Activated CD4-positive, alpha-beta T cell treated with anti-CD3 and anti-CD28 coated beads for 36 hours (primary cell): ENCODE measurements around the gene ZNF689. TPM values are rescaled to one million over a fixed set of nuclear protein-coding genes. Genes with fewer than 3 reads are reported as not detected.
"Not testable (repeated sequence)": the region's sequence is repeated elsewhere in the genome, so short reads cannot be mapped to it uniquely, and the experiment has no call there.

Source experiments
- ATAC-seq: fragments of 200-7000 bp; cut with Tn5 transposase; one replicate; pipeline ENCODE4 v1.10.0; 2021; ENCODE audit warnings: mild to moderate bottlenecking, moderate library complexity
- CTCF ChIA-PET: fragments of 350-600 bp; sonication (Branson Sonifier 250); formaldehyde crosslinking; loops from one replicate; lab custom pipeline; 2021; ENCODE audit warnings: antibody characterized with exemption; lab: Charles Lee
- POLR2A ChIA-PET: fragments of 350-600 bp; sonication (Branson Sonifier 250); formaldehyde crosslinking; loops from one replicate; lab custom pipeline; 2021; ENCODE audit warnings: antibody characterized with exemption, inconsistent platforms; lab: Charles Lee
- DNase-seq: peaks from one replicate; pipeline ENCODE4 v3.0.0-alpha.2; 2020
- H3K27ac Mint-ChIP-seq: one replicate; pipeline ENCODE4 v1.8.0; 2021; ENCODE audit warnings: mixed read lengths
- H3K27me3 Mint-ChIP-seq: one replicate; pipeline ENCODE4 v1.8.0; 2021; ENCODE audit warnings: mixed read lengths
- H3K36me3 Mint-ChIP-seq: one replicate; pipeline ENCODE4 v1.8.0; 2021; ENCODE audit warnings: low read depth, mixed read lengths
- H3K4me1 Mint-ChIP-seq: one replicate; pipeline ENCODE4 v1.8.0; 2021; ENCODE audit warnings: mixed read lengths
- H3K4me3 Mint-ChIP-seq: one replicate; pipeline ENCODE4 v1.8.0; 2021; ENCODE audit warnings: mild to moderate bottlenecking, moderate library complexity, mixed read lengths
- H3K9me3 Mint-ChIP-seq: one replicate; pipeline ENCODE4 v1.8.0; 2021; ENCODE audit warnings: low read depth, mixed read lengths
- intact Hi-C, 2 experiments: fragments of 100-400 bp; cut with DNase I in 1 of 2; cut with micrococcal nuclease in 1 of 2; formaldehyde crosslinking; loops; one replicate each; pipeline versions ENCODE4 v1.14.2 to v1.15.1; 2022 to 2024; cut with DNase I, micrococcal nuclease
- total RNA-seq, 2 experiments: library from RNA; stranded (reverse); gene quantifications; one replicate each; pipeline ENCODE4 v1.2.3, GENCODE V29; 2021

ZNF689 gene
- total RNA-seq, 2 experiments from 2014 or later, result 9.0 to 10.7 TPM

- H3K9me3 Mint-ChIP-seq, result no peaks in the 10 kb centered on the region
- POLR2A ChIA-PET, result no interaction called here
- H3K4me3 Mint-ChIP-seq, result no peak overlapping the region
- CTCF ChIA-PET, result interaction anchor here (1.1 to 8.0 kb wide), 8 partner anchors 9 to 191 kb away, joined by 3 to 99 read pairs (median 6); partner anchors contain the start of genes DCTPP1, ZNF689 and ZNF785
- peaks cover 4% of the 10 kb centered on the region for H3K4me1 Mint-ChIP-seq
- DNase-seq (no peak), ATAC-seq (no peak)
- peaks cover 20% of the 10 kb centered on the region for H3K36me3 Mint-ChIP-seq
- no peak overlapping the region for H3K27ac Mint-ChIP-seq
- intact Hi-C loops, result no loop called here
- H3K27me3 Mint-ChIP-seq, result no peaks in the 10 kb centered on the region
Observed at GRCh38 chr16:30600929-30601328, 9.3 kb downstream of the ZNF689 start.

DNA sequence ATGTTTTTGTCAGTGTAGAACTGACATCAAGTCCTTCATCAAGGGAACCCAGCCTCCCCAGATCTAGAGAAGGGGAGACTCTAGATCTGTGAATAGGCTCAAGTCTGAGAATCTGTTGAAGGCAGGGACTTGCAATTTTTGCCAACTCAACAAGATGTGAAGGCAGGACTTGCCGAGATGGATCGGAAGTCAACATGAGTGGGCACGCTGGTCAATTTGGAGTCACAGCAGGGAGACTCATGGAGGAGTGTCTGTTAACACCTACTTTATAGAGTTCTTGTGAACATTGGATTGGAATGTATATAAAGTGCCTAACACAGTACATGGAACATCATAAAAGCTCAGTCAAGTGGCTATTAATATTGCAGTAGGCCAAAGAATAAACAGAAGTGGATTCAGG, 10.0 kb downstream of the ZNF689 start:
- DNase-seq, result no peak

DNA sequence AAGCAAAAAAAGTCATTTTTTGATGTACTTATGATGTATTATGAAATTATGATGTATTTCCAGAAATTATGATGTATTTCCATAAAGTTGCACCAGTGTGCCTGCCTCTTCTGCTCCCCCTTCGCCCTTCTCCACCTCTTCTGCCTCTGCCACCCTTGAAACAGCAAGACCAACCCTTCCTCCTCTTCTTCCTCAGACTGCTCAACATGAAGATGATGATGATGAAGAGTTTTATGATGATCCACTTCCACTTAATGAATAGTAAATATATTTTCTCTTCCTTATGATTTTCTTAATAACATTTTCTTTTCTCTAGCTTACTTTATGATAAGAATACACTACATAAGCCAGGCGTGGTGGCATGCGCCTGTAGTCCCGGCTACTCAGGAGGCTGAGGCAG, 17.3 kb downstream of the ZNF689 start:
- H3K9me3 Mint-ChIP-seq, result no peaks in the 10 kb centered on the region
- ATAC-seq, result no peak
- H3K4me1 Mint-ChIP-seq, result peaks cover under 1% of the 10 kb centered on the region
- ChIA-PET CTCF (interaction anchor here (0.6 to 1.9 kb wide), 4 partner anchors 10 to 163 kb away, joined by 3 to 7 read pairs (median 3); partner anchors contain the start of gene DCTPP1), POLR2A (interaction anchor here (0.6 kb wide), 1 partner anchor 120 kb away, joined by 4 read pairs; no protein-coding TSS in a partner anchor)
- no peaks in the 10 kb centered on the region for H3K27me3 Mint-ChIP-seq
- no peak overlapping the region for H3K4me3 Mint-ChIP-seq
- peaks cover 6% of the 10 kb centered on the region for H3K36me3 Mint-ChIP-seq
- H3K27ac Mint-ChIP-seq, result no peak overlapping the region
- intact Hi-C loops, result no loop called here
- DNase-seq, result no peak

More for the DNA sequence above, 10.0 kb downstream of the ZNF689 start:
- Mint-ChIP-seq H3K27ac (no peak overlapping the region), H3K4me1 (peaks cover 4% of the 10 kb centered on the region), H3K36me3 (peaks cover 15% of the 10 kb centered on the region), H3K9me3 (no peaks in the 10 kb centered on the region), H3K27me3 (no peaks in the 10 kb centered on the region), H3K4me3 (no peak overlapping the region)
- ATAC-seq, result no peak
- intact Hi-C loops, result no loop called here
- ChIA-PET CTCF (interaction anchor here (0.6 to 8.0 kb wide), 11 partner anchors 8 to 191 kb away, joined by 3 to 99 read pairs (median 5); partner anchors contain the start of genes DCTPP1, ZNF689, ZNF747 and ZNF785), POLR2A (no interaction called here)

GRCh38 chr16:30590869-30591268, 19.3 kb downstream of the ZNF689 start:
- ATAC-seq, H3K27me3 Mint-ChIP-seq, H3K27ac Mint-ChIP-seq, DNase-seq, H3K4me3 Mint-ChIP-seq, H3K9me3 Mint-ChIP-seq, POLR2A ChIA-PET, intact Hi-C loops: not testable (repeated sequence)
- Mint-ChIP-seq H3K4me1 (peaks cover 14% of the 10 kb centered on the region), H3K36me3 (peaks cover 19% of the 10 kb centered on the region)
- CTCF ChIA-PET, result interaction anchor here (0.6 to 0.8 kb wide), 3 partner anchors 90 to 638 kb away, joined by 3 to 4 read pairs (median 3); no protein-coding TSS in a partner anchor

- H3K27ac Mint-ChIP-seq, DNase-seq, ATAC-seq, intact Hi-C loops, POLR2A ChIA-PET, H3K9me3 Mint-ChIP-seq, H3K27me3 Mint-ChIP-seq, H3K4me3 Mint-ChIP-seq: not testable (repeated sequence)
- Mint-ChIP-seq H3K36me3 (peaks cover 26% of the 10 kb centered on the region), H3K4me1 (peaks cover 21% of the 10 kb centered on the region)
- CTCF ChIA-PET, result interaction anchor here (0.6 kb wide), 1 partner anchor 221 kb away, joined by 5 read pairs; no protein-coding TSS in a partner anchor
Observed at GRCh38 chr16:30589582-30589981, 20.6 kb downstream of the ZNF689 start.

DNA sequence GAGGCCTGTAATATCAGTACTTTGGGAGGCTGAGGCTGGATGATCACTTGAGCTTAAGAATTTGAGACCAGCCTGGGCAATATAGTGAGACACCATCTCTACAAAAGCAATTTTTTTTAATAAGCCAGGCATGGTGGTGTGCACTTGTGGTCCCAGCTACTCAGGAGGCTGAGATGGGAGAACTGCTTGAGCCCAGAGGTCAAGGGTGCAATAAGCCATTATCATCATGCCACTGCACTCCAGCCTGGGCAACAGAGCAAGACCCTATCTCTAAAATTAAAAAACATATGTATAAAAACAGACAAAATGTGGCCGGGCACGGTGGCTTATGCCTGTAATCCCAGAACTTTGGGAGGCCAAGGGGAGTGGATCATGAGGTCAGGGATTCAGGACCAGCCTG, 21.5 kb downstream of the ZNF689 start:
- intact Hi-C loops, result no loop called here
- Mint-ChIP-seq H3K9me3 (no peaks in the 10 kb centered on the region), H3K4me1 (peaks cover 26% of the 10 kb centered on the region), H3K4me3 (no peak overlapping the region), H3K27ac (no peak overlapping the region), H3K36me3 (peaks cover 26% of the 10 kb centered on the region), H3K27me3 (no peaks in the 10 kb centered on the region)
- ChIA-PET POLR2A (no interaction called here), CTCF (interaction anchor here (0.6 to 1.8 kb wide), 6 partner anchors 10 to 517 kb away, joined by 3 to 6 read pairs (median 5); no protein-coding TSS in a partner anchor)
- no peak for ATAC-seq
- DNase-seq, result no peak

- Mint-ChIP-seq H3K36me3 (peaks cover 46% of the 10 kb centered on the region), H3K27ac (peak within 1 kb of the TSS; percentile 92), H3K27me3 (no peaks in the 10 kb centered on the region), H3K4me1 (peaks cover 37% of the 10 kb centered on the region), H3K9me3 (no peaks in the 10 kb centered on the region), H3K4me3 (peak within 1 kb of the TSS; percentile 87)
- POLR2A ChIA-PET, result interaction anchor here (0.5 to 2.2 kb wide), 7 partner anchors 14 to 680 kb away, joined by 3 to 10 read pairs (median 6); partner anchors contain the start of genes ZNF688, ZNF689 and ZNF764
- peak; percentile 96 for DNase-seq
- intact Hi-C loops, result loop anchor here (1.0 to 2.0 kb wide), 11 partner anchors 13 to 155 kb away; partner anchors contain the start of genes DCTPP1 (in 1 of the 2), FBRS (in 1 of the 2), PRR14 (in 1 of the 2) and ZNF689 (in 1 of the 2)
- CTCF ChIA-PET, result interaction anchor here (0.7 to 4.8 kb wide), 7 partner anchors 11 to 176 kb away, joined by 4 to 32 read pairs (median 7); partner anchors contain the start of gene ZNF688
- ATAC-seq, result peak; percentile 99
Observed at GRCh38 chr16:30585400-30586191, 24.6 kb downstream of the ZNF689 start, which contains the start of gene ZNF785. TSS of gene ZNF785 (minus strand) at chr16:30585697. CDS start at chr16:30585611, 86 bp downstream.

- ChIA-PET POLR2A (interaction anchor here (0.6 to 2.2 kb wide), 2 partner anchors 13 to 52 kb away, joined by 9 to 10 read pairs; partner anchors contain the start of gene ZNF688), CTCF (interaction anchor here (0.7 to 4.8 kb wide), 5 partner anchors 10 to 50 kb away, joined by 3 to 32 read pairs (median 7); partner anchors contain the start of gene ZNF688)
- intact Hi-C loops, result loop anchor here (1.0 to 2.0 kb wide), 11 partner anchors 13 to 155 kb away; partner anchors contain the start of genes DCTPP1 (in 1 of the 2), FBRS (in 1 of the 2), PRR14 (in 1 of the 2) and ZNF689 (in 1 of the 2)
- Mint-ChIP-seq H3K9me3 (no peaks in the 10 kb centered on the region), H3K27me3 (no peaks in the 10 kb centered on the region), H3K4me1 (peaks cover 37% of the 10 kb centered on the region), H3K36me3 (peaks cover 48% of the 10 kb centered on the region), H3K27ac (peak overlapping the region; percentile 91), H3K4me3 (peak overlapping the region; percentile 87)
- DNase-seq (peak; percentile 46), ATAC-seq (peak; percentile 10)
Observed at GRCh38 chr16:30585022-30585399, 25.2 kb downstream of the ZNF689 start.

- DNase-seq, result no peak
- ChIA-PET CTCF (interaction anchor here (0.6 to 4.8 kb wide), 4 partner anchors 15 to 153 kb away, joined by 3 to 32 read pairs (median 4); partner anchors contain the start of gene DCTPP1), POLR2A (no interaction called here)
- no peak overlapping the region for H3K4me3 Mint-ChIP-seq
- H3K36me3 Mint-ChIP-seq, result peaks cover 48% of the 10 kb centered on the region
- H3K4me1 Mint-ChIP-seq, result peaks cover 35% of the 10 kb centered on the region
- no peaks in the 10 kb centered on the region for H3K27me3 Mint-ChIP-seq
- intact Hi-C loops, result no loop called here
- ATAC-seq, result no peak
- H3K27ac Mint-ChIP-seq, result no peak overlapping the region
- no peaks in the 10 kb centered on the region for H3K9me3 Mint-ChIP-seq
Observed at GRCh38 chr16:30582611-30583340, 27.4 kb downstream of the ZNF689 start.

DNA sequence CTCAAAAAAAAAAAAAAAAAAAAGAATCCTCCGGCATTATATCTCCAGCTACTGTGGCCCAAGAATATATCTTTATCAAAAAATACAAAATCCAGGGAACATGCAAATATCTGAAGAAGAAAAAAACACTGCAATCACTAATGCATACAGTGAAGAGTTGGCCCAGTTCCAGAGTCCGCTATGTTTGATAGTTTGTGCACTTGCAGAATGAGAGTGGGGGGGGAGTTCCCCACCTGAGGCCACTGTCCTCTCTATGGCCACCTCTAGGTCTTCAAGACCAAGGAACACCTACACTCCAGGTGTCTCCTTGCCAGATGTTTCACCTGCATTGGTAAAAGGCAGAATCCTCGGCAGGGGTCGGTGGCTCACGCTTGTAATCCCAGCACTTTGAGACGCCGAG, 28.7 kb downstream of the ZNF689 start:
- DNase-seq, result no peak
- Mint-ChIP-seq H3K27ac (no peak overlapping the region), H3K4me3 (no peak overlapping the region), H3K4me1 (peaks cover 25% of the 10 kb centered on the region), H3K27me3 (no peaks in the 10 kb centered on the region), H3K9me3 (no peaks in the 10 kb centered on the region), H3K36me3 (peaks cover 39% of the 10 kb centered on the region)
- intact Hi-C loops, result no loop called here
- ATAC-seq, result no peak
- ChIA-PET CTCF (interaction anchor here (1.0 to 1.1 kb wide), 2 partner anchors 23 to 151 kb away, joined by 4 read pairs; partner anchors contain the start of genes DCTPP1 and ZNF764), POLR2A (interaction anchor here (0.7 to 1.3 kb wide), 3 partner anchors 9 to 46 kb away, joined by 3 read pairs; no protein-coding TSS in a partner anchor)
